ENCODE results near the gene ROBO1. TPM values are rescaled to one million over a fixed set of nuclear protein-coding genes. Genes with fewer than 3 reads are reported as not detected.

Gene ROBO1
- total and polyA plus RNA-seq, 2 of the 8 experiments (the other 6 are each of a cell fraction or from before 2014, with no cell fraction given), result 51.4 to 91.0 TPM

GRCh38 chr3:78604341-78604740 is 1163.5 kb downstream of the ROBO1 start (continued):
- TF ChIP-seq JUN (IDR thresholded peaks at IDR 0.05; ENCODE audit: low read depth, low read length), result no peak
